ENCODE results near the gene DIAPH1.
A peak's percentile ranks its signal among the peaks of the same experiment; 100 is the strongest.

DIAPH1 gene

DNA sequence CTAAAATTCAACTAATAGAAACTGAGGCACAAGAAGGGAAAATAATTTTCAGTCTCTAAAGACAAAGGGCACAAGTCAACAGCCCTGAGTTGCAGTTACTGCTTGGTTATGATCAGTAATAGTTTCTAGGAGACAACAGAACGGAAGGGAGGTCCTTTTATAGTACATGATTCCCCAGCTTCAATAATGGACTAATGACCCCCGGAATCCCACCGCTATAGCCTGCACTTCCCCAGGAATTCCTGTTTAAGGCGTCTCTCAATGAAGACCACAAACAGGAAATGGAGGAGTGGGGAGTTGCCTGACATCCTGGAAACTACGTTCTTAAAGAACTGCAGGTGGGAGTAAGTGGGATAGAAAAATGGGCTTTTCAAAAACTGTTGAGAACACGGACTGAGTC, 60.6 kb downstream of the DIAPH1 start:
- no peaks in the 10 kb centered on the region for H3K27me3 ChIP-seq (ENCODE audit: low read depth, low read length)
- no peak overlapping the region for H3K9ac ChIP-seq (ENCODE audit: low read length)
- H3K27ac ChIP-seq (ENCODE audit: low read length), result no peak overlapping the region
- peaks cover 6% of the 10 kb centered on the region for H3K4me1 ChIP-seq (ENCODE audit: low read length)
- H2AFZ ChIP-seq (ENCODE audit: low read depth, low read length), result no peak overlapping the region
- H4K20me1 ChIP-seq (ENCODE audit: insufficient read depth, low read length), result no peaks in the 10 kb centered on the region
- no peak overlapping the region for H3K4me3 ChIP-seq (ENCODE audit: low read length)
- peaks cover 3% of the 10 kb centered on the region for H3K36me3 ChIP-seq (replicated peaks; ENCODE audit: low read depth, low read length)
- no peak for TF ChIP-seq EZH2phosphoT487 (IDR thresholded peaks at IDR 0.05; ENCODE audit: low read depth)
- TF ChIP-seq, protein P1, sequence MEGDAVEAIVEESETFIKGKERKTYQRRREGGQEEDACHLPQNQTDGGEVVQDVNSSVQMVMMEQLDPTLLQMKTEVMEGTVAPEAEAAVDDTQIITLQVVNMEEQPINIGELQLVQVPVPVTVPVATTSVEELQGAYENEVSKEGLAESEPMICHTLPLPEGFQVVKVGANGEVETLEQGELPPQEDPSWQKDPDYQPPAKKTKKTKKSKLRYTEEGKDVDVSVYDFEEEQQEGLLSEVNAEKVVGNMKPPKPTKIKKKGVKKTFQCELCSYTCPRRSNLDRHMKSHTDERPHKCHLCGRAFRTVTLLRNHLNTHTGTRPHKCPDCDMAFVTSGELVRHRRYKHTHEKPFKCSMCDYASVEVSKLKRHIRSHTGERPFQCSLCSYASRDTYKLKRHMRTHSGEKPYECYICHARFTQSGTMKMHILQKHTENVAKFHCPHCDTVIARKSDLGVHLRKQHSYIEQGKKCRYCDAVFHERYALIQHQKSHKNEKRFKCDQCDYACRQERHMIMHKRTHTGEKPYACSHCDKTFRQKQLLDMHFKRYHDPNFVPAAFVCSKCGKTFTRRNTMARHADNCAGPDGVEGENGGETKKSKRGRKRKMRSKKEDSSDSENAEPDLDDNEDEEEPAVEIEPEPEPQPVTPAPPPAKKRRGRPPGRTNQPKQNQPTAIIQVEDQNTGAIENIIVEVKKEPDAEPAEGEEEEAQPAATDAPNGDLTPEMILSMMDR (IDR thresholded peaks at IDR 0.05; ENCODE audit: low read depth, low read length), result no peak
- no peaks in the 10 kb centered on the region for H3K9me3 ChIP-seq (ENCODE audit: insufficient read depth, low read length)
- H3K79me2 ChIP-seq (ENCODE audit: low read length), result no peaks in the 10 kb centered on the region
- no peak overlapping the region for H3K4me2 ChIP-seq (ENCODE audit: low read length)

DNA sequence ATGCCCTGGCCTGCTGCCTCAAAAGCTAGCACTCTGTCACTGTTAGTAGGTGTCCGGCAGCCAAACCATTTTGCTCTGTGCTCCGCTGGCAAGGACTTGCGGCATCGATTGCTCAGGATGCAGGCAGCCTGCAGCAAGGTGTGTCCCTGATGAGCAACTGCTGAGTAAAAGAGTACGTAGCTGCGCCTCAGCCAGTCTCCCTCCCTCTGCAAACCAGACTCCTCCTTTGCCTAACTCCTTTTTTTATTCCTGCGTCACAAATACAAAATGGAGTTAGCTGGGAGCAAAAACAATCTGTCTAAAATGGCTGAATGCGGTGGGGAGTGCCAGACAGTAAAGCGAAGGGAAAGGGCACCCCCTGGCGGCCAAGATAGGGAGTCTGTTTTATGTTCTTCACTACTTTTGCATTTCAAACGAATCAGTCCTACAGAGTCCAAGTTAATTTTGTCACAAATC, 61.1 kb downstream of the DIAPH1 start:
- TF ChIP-seq, protein P1 (IDR thresholded peaks at IDR 0.05; ENCODE audit: low read depth, low read length), result peak; percentile 78
- TF ChIP-seq EZH2phosphoT487 (IDR thresholded peaks at IDR 0.05; ENCODE audit: low read depth), result no peak
- no peaks in the 10 kb centered on the region for H3K9me3 ChIP-seq (ENCODE audit: insufficient read depth, low read length)
- no peak overlapping the region for H3K4me3 ChIP-seq (ENCODE audit: low read length)
- H4K20me1 ChIP-seq (ENCODE audit: insufficient read depth, low read length), result no peaks in the 10 kb centered on the region
- H3K36me3 ChIP-seq (replicated peaks; ENCODE audit: low read depth, low read length), result peaks cover 3% of the 10 kb centered on the region
- H3K4me1 ChIP-seq (ENCODE audit: low read length), result peaks cover 6% of the 10 kb centered on the region
- no peaks in the 10 kb centered on the region for H3K79me2 ChIP-seq (ENCODE audit: low read length)
- H3K27me3 ChIP-seq (ENCODE audit: low read depth, low read length), result no peaks in the 10 kb centered on the region
- 0 out of 2 replicates have a peak overlapping the region, but pooled peaks have one; percentile 22 for H3K27ac ChIP-seq (ENCODE audit: low read length)
- H2AFZ ChIP-seq (ENCODE audit: low read depth, low read length), result peak overlapping the region; percentile 90
- no peak overlapping the region for H3K9ac ChIP-seq (ENCODE audit: low read length)
- peak overlapping the region; percentile 51 for H3K4me2 ChIP-seq (ENCODE audit: low read length)

DNA sequence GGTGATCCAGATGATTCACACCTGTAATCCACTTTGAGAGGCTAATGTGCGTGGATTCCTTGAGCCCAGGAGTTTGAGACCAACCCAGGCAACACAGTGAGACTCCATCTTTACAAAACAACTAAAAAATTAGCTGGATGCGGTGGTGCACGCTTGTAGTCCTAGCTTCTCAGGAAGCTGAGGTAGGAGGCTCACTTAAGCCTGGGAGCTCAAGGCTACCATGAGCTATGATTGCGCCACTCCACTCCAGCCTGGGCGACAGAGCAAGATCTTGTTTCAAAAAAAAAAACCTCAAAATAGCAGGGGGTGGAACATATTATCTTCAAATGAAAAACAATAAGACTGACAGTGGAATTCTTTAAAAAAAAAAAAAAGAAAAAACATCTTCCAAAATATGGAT, 70.9 kb downstream of the DIAPH1 start:
- H3K9me3 ChIP-seq (ENCODE audit: insufficient read depth, low read length), result no peaks in the 10 kb centered on the region
- H4K20me1 ChIP-seq (ENCODE audit: insufficient read depth, low read length), result no peaks in the 10 kb centered on the region
- TF ChIP-seq, protein P1 (IDR thresholded peaks at IDR 0.05; ENCODE audit: low read depth, low read length), result no peak
- no peak for TF ChIP-seq EZH2phosphoT487 (IDR thresholded peaks at IDR 0.05; ENCODE audit: low read depth)
- no peak overlapping the region for H3K27ac ChIP-seq (ENCODE audit: low read length)
- H3K36me3 ChIP-seq (replicated peaks; ENCODE audit: low read depth, low read length), result peaks cover 19% of the 10 kb centered on the region
- H3K27me3 ChIP-seq (ENCODE audit: low read depth, low read length), result no peaks in the 10 kb centered on the region
- H3K4me1 ChIP-seq (ENCODE audit: low read length), result no peaks in the 10 kb centered on the region
- H2AFZ ChIP-seq (ENCODE audit: low read depth, low read length), result no peak overlapping the region
- H3K4me2 ChIP-seq (ENCODE audit: low read length), result no peak overlapping the region
- H3K79me2 ChIP-seq (ENCODE audit: low read length), result no peaks in the 10 kb centered on the region
- H3K9ac ChIP-seq (ENCODE audit: low read length), result no peak overlapping the region
- H3K4me3 ChIP-seq (ENCODE audit: low read length), result no peak overlapping the region

DNA sequence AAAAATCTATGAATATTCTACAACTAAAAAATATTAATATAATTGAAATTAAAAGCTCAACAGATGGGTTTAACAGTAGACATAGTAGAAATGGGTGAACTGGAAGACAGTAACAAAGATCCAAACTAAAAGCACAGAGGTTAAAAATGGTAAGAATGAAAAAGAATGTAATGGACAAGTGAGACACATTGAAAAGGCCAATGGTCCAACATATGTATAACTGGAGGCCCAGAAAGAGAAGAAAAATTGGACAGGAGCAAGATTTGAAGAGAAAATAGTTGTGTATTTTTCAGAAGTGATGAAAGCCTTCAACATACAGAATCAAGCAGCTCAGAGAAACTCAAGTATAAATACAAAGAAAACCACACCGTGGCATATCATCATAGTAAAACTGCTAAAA, 71.3 kb downstream of the DIAPH1 start:
- no peak overlapping the region for H3K9ac ChIP-seq (ENCODE audit: low read length)
- no peak for TF ChIP-seq EZH2phosphoT487 (IDR thresholded peaks at IDR 0.05; ENCODE audit: low read depth)
- TF ChIP-seq, protein P1 (IDR thresholded peaks at IDR 0.05; ENCODE audit: low read depth, low read length), result no peak
- H3K4me3 ChIP-seq (ENCODE audit: low read length), result no peak overlapping the region
- no peak overlapping the region for H3K4me2 ChIP-seq (ENCODE audit: low read length)
- no peaks in the 10 kb centered on the region for H3K27me3 ChIP-seq (ENCODE audit: low read depth, low read length)
- no peaks in the 10 kb centered on the region for H3K9me3 ChIP-seq (ENCODE audit: insufficient read depth, low read length)
- no peaks in the 10 kb centered on the region for H4K20me1 ChIP-seq (ENCODE audit: insufficient read depth, low read length)
- peaks cover 19% of the 10 kb centered on the region for H3K36me3 ChIP-seq (replicated peaks; ENCODE audit: low read depth, low read length)
- no peak overlapping the region for H3K27ac ChIP-seq (ENCODE audit: low read length)
- H3K79me2 ChIP-seq (ENCODE audit: low read length), result no peaks in the 10 kb centered on the region
- no peaks in the 10 kb centered on the region for H3K4me1 ChIP-seq (ENCODE audit: low read length)
- H2AFZ ChIP-seq (ENCODE audit: low read depth, low read length), result no peak overlapping the region

Data from OCI-LY3 (cell line).